HepG2 (cell line): Measurements from ENCODE around the gene MRPL10. TPM values are rescaled to one million over a fixed set of nuclear protein-coding genes. Genes with fewer than 3 reads are reported as not detected.

Experiments used
- AGO2 ChIP-seq: fragments of 200-400 bp; formaldehyde crosslinking; optimal IDR thresholded peaks from 2 replicates; pipeline ENCODE3; 2017; ENCODE audit warnings: mild to moderate bottlenecking, low read depth, low read length, moderate library complexity
- MAFK ChIP-seq, 2 experiments: IDR thresholded peaks in 1 of 2; conservative IDR thresholded peaks in 1 of 2; 2 replicates each; pipeline ENCODE4 v1.6.1; 2011; ENCODE audit warnings: improper control_type of control experiment in 2 of 2, low read length in 2 of 2
- NFYC ChIP-seq: IDR thresholded peaks from 2 replicates; pipeline ENCODE4 v1.6.1; 2016; ENCODE audit warnings: missing genetic modification reagents, missing compliant biosample characterization
- RARA ChIP-seq: IDR thresholded peaks from 2 replicates; pipeline ENCODE4 v1.6.1; 2016; ENCODE audit warnings: missing genetic modification reagents, missing compliant biosample characterization
- RBAK ChIP-seq: sonication (generic); formaldehyde crosslinking; IDR thresholded peaks from 2 replicates; pipeline ENCODE4 v1.5.1; 2020; ENCODE audit warnings: mild to moderate bottlenecking, missing genetic modification reagents
- SAFB2 ChIP-seq: sonication (generic); formaldehyde crosslinking; IDR thresholded peaks from 2 replicates; pipeline ENCODE4 v1.5.1; 2020; ENCODE audit warnings: missing genetic modification reagents, low read depth, mild to moderate bottlenecking, borderline replicate concordance
- SNAPC5 ChIP-seq: sonication (generic); formaldehyde crosslinking; IDR thresholded peaks from 2 replicates; pipeline ENCODE4 v1.8.1; 2023; ENCODE audit warnings: mild to moderate bottlenecking, missing genetic modification reagents, borderline replicate concordance
- ZNF30 ChIP-seq: sonication (generic); formaldehyde crosslinking; IDR thresholded peaks from 2 replicates; pipeline ENCODE4 v1.5.0; 2020; ENCODE audit warnings: mild to moderate bottlenecking, missing genetic modification reagents
- polyA plus RNA-seq, 8 experiments: library from polyadenylated mRNA; depleted of rRNA in 3 of 8; stranded (reverse) in 7 of 8; unstranded in 1 of 8; fragments of >200 nt; fragmentation: Illumina TruSeq in 4 of 8; extraction: Trizol in 4 of 8; gene quantifications; 2 replicates each; pipeline versions ENCODE4 v1.2.1 to v1.2.3, GENCODE V29; 2011 to 2016; ENCODE audit warnings: low read depth in 4 of 8, missing spikeins in 1 of 8, mixed read lengths in 1 of 8; ENCODE audit not compliant: insufficient read depth in 1 of 8
- total RNA-seq, 5 experiments: library from RNA; depleted of rRNA; stranded (reverse); fragments of >200 nt; fragmentation: Illumina TruSeq; extraction: Trizol; gene quantifications; 2 replicates each; pipeline ENCODE4 v1.2.3, GENCODE V29; 2016; ENCODE audit warnings: low read depth in 1 of 5
- TF ChIP-seq, protein P1 (sequence below): IDR thresholded peaks from 2 replicates; pipeline ENCODE4 v1.6.1; 2016; ENCODE audit warnings: low read depth, missing genetic modification reagents, missing compliant biosample characterization
- TF ChIP-seq, protein P2 (sequence below): sonication (generic); formaldehyde crosslinking; IDR thresholded peaks from 2 replicates; pipeline ENCODE4 v1.8.0; 2022; ENCODE audit warnings: mild to moderate bottlenecking, missing genetic modification reagents, borderline replicate concordance
- TF ChIP-seq, protein P3 (sequence below): sonication (generic); formaldehyde crosslinking; IDR thresholded peaks from 2 replicates; pipeline ENCODE4 v1.9.0; 2022; ENCODE audit warnings: low read depth, missing genetic modification reagents
- TF ChIP-seq, protein P4 (sequence below): sonication (generic); formaldehyde crosslinking; IDR thresholded peaks from 2 replicates; pipeline ENCODE4 v1.4.0; 2020; ENCODE audit warnings: missing genetic modification reagents

The MRPL10 gene
- total and polyA plus RNA-seq, 2 of the 13 experiments (the other 11 are each of a cell fraction or from before 2014, with no cell fraction given), result 56.7 to 149 TPM

- TF ChIP-seq, protein P1, sequence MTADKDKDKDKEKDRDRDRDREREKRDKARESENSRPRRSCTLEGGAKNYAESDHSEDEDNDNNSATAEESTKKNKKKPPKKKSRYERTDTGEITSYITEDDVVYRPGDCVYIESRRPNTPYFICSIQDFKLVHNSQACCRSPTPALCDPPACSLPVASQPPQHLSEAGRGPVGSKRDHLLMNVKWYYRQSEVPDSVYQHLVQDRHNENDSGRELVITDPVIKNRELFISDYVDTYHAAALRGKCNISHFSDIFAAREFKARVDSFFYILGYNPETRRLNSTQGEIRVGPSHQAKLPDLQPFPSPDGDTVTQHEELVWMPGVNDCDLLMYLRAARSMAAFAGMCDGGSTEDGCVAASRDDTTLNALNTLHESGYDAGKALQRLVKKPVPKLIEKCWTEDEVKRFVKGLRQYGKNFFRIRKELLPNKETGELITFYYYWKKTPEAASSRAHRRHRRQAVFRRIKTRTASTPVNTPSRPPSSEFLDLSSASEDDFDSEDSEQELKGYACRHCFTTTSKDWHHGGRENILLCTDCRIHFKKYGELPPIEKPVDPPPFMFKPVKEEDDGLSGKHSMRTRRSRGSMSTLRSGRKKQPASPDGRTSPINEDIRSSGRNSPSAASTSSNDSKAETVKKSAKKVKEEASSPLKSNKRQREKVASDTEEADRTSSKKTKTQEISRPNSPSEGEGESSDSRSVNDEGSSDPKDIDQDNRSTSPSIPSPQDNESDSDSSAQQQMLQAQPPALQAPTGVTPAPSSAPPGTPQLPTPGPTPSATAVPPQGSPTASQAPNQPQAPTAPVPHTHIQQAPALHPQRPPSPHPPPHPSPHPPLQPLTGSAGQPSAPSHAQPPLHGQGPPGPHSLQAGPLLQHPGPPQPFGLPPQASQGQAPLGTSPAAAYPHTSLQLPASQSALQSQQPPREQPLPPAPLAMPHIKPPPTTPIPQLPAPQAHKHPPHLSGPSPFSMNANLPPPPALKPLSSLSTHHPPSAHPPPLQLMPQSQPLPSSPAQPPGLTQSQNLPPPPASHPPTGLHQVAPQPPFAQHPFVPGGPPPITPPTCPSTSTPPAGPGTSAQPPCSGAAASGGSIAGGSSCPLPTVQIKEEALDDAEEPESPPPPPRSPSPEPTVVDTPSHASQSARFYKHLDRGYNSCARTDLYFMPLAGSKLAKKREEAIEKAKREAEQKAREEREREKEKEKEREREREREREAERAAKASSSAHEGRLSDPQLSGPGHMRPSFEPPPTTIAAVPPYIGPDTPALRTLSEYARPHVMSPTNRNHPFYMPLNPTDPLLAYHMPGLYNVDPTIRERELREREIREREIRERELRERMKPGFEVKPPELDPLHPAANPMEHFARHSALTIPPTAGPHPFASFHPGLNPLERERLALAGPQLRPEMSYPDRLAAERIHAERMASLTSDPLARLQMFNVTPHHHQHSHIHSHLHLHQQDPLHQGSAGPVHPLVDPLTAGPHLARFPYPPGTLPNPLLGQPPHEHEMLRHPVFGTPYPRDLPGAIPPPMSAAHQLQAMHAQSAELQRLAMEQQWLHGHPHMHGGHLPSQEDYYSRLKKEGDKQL (CRISPR knock-in tag), result peak; percentile 65; the same call in 1 of the 2 replicates
- TF ChIP-seq AGO2 (no peak), RBAK (no peak), NFYC (CRISPR knock-in tag) (no peak), SAFB2 (no peak), MAFK (conservative IDR thresholded peaks at IDR 0.05 in 1 of 2, IDR thresholded peaks at IDR 0.05 in 1 of 2; ENCODE audit: low read length in 2 of 2) (peak; percentile 98), SNAPC5 (CRISPR knock-in tag) (no peak), RARA (peak; percentile 35), ZNF30 (CRISPR knock-in tag) (no peak)
- TF ChIP-seq, protein P2, sequence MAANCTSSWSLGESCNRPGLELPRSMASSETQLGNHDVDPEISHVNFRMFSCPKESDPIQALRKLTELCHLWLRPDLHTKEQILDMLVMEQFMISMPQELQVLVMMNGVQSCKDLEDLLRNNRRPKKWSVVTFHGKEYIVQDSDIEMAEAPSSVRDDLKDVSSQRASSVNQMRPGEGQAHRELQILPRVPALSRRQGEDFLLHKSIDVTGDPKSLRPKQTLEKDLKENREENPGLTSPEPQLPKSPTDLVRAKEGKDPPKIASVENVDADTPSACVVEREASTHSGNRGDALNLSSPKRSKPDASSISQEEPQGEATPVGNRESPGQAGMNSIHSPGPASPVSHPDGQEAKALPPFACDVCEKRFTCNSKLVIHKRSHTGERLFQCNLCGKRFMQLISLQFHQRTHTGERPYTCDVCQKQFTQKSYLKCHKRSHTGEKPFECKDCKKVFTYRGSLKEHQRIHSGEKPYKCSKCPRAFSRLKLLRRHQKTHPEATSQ (CRISPR knock-in tag), result no peak
- TF ChIP-seq, protein P3, sequence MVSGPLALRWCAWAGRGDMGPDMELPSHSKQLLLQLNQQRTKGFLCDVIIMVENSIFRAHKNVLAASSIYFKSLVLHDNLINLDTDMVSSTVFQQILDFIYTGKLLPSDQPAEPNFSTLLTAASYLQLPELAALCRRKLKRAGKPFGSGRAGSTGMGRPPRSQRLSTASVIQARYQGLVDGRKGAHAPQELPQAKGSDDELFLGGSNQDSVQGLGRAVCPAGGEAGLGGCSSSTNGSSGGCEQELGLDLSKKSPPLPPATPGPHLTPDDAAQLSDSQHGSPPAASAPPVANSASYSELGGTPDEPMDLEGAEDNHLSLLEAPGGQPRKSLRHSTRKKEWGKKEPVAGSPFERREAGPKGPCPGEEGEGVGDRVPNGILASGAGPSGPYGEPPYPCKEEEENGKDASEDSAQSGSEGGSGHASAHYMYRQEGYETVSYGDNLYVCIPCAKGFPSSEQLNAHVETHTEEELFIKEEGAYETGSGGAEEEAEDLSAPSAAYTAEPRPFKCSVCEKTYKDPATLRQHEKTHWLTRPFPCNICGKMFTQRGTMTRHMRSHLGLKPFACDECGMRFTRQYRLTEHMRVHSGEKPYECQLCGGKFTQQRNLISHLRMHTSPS (CRISPR knock-in tag), result no peak
- TF ChIP-seq, protein P4, sequence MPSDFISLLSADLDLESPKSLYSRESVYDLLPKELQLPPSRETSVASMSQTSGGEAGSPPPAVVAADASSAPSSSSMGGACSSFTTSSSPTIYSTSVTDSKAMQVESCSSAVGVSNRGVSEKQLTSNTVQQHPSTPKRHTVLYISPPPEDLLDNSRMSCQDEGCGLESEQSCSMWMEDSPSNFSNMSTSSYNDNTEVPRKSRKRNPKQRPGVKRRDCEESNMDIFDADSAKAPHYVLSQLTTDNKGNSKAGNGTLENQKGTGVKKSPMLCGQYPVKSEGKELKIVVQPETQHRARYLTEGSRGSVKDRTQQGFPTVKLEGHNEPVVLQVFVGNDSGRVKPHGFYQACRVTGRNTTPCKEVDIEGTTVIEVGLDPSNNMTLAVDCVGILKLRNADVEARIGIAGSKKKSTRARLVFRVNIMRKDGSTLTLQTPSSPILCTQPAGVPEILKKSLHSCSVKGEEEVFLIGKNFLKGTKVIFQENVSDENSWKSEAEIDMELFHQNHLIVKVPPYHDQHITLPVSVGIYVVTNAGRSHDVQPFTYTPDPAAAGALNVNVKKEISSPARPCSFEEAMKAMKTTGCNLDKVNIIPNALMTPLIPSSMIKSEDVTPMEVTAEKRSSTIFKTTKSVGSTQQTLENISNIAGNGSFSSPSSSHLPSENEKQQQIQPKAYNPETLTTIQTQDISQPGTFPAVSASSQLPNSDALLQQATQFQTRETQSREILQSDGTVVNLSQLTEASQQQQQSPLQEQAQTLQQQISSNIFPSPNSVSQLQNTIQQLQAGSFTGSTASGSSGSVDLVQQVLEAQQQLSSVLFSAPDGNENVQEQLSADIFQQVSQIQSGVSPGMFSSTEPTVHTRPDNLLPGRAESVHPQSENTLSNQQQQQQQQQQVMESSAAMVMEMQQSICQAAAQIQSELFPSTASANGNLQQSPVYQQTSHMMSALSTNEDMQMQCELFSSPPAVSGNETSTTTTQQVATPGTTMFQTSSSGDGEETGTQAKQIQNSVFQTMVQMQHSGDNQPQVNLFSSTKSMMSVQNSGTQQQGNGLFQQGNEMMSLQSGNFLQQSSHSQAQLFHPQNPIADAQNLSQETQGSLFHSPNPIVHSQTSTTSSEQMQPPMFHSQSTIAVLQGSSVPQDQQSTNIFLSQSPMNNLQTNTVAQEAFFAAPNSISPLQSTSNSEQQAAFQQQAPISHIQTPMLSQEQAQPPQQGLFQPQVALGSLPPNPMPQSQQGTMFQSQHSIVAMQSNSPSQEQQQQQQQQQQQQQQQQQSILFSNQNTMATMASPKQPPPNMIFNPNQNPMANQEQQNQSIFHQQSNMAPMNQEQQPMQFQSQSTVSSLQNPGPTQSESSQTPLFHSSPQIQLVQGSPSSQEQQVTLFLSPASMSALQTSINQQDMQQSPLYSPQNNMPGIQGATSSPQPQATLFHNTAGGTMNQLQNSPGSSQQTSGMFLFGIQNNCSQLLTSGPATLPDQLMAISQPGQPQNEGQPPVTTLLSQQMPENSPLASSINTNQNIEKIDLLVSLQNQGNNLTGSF (CRISPR knock-in tag), result no peak
Measured at GRCh38 chr17:47810200-47810821, 21.0 kb downstream of the MRPL10 start (continued).
